HG02884 (cell line): ENCODE data around the gene ADSL.
"Not testable (repeated sequence)": the region's sequence is repeated elsewhere in the genome, so short reads cannot be mapped to it uniquely, and the experiment has no call there.

Source experiments
- ATAC-seq: cut with Tn5 transposase; IDR thresholded peaks from one replicate; pipeline ENCODE4 v1.9.1; 2021; ENCODE audit warnings: mild to moderate bottlenecking, moderate library complexity; ENCODE audit not compliant: unreplicated experiment

The ADSL gene

DNA sequence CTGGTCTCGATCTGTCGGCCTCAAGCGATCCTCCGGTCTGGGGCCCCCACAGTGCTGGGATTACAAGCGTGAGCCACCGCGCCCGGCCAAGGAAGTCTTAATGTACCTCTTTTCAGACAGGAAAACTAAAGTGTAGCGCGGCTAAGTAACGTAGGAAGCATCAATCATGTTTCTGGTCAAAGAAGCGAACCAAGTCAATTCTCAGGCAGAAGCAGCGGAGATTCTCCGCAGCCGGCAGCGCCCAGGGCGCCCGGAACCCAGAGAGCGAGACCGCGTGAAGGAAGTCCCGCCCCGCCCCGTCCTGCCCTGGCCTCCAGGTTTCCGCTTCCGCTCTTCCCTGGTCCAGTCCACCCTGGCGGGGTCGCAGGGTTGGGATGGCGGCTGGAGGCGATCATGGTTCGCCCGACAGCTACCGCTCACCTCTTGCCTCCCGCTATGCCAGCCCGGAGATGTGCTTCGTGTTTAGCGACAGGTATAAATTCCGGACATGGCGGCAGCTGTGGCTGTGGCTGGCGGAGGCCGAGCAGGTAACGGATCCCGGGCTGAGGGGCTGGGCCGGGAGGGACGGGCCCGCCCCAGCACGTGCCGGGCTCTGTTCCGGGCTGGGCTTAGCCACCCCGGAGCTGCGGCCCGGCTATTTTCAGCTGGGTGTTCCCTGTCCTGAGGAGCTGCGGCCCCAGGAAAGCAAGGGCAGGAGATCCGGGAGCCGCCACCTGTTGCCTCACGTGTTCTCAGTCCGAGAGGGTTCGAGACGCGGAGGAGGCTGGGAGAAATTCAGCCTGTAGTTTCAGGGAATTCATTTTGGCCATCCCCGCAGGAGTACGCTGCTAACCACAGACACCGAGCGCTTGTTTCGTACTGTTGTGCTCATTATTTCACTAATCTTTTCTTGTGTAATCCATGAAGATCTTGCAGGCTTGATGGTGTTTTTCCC is at the start of gene ADSL:
TSS of gene ADSL (plus strand) at position 316 of the 934 bp plus-strand sequence. CDS start at position 375, 59 bp downstream.
- ATAC-seq, result peak; percentile 65

DNA sequence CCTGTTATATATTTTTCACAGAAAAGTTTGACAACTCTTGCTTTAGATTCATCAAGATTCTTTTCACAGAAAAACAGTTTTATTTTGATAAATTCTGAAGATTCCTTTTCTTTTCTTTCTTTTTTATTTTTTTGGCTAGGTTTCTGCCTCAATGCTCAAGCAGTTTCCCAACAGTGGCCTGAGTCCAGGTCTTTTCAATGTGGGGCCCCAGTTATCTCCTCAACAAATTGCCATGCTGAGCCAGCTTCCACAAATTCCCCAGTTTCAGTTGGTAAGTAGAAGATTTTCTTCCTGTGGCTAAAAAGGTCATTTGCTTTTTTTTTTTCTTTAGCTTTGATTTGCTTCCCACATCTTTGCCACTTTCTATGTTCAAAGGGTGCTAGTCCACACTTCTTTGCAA is 46.0 kb upstream of the ADSL start:
- no peak for ATAC-seq

DNA sequence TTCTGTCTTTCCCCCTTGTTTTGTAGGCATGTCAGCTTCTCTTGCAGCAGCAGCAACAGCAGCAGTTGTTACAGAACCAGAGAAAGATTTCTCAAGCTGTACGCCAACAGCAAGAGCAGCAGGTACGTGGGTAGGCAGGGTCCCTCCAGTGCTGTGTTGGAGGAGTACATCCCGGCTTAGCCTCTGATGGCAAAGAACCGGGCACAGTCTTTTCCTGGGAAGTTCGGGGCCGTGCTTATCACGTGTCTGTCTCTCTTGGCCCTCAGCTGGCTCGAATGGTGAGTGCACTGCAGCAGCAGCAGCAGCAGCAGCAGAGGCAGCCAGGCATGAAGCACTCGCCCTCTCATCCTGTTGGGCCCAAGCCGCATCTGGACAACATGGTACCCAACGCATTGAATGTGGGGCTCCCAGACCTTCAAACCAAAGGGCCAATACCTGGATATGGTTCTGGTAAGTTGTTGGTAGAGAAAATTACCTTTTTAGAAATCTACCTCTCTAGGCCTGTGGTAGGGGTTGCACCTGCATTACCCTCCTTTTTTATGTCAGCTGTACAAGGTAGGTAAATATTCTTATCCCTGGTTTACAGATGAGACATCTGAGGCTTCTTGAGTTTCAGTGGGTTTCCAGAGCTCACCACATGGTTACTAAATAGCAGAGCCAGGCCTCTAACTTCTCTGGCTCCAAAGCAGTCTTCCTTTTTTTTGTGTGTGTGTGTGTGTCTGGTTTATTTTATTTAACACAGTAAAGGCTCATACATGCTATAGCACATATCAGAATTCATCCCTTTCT is 45.2 kb upstream of the ADSL start:
- peak; percentile 63 for ATAC-seq

DNA sequence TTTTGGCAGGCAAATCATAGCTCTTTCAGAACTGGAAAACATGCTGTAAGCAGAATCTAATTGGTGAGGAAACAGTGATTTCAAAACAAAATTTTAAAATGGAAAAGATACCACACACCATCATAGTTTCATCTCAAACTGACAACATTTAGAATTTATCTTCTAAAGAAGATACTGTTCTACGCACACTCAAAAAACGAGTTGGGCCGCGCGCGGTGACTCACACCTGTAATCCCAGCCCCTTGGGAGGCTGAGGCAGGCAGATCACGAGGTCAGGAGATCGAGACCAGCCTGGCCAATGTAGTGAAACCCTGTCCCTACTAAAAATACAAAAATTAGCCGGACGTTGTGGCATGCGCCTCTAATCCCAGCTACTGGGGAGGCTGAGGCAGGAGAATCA is 44.2 kb upstream of the ADSL start:
- ATAC-seq, result no peak

DNA sequence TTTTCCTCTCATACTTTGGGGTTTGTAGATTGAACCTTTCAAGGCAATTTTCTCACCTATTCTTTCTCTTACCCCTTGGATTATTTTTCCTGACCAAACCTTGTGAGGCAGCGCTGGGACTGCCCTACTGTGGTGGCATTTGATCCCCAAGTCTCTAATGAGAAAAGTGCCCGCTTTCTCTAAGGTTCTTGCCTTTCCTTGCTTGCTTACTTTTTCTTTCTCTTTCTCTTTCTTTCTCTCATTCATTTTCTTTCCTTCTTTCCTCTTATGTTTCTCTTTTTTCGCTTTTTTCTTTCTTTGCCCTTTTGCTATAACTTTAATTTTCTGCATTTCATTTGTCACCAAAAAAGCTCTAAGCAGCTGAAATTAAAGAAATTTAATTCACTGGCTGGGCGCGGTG is 40.7 kb upstream of the ADSL start:
- no peak for ATAC-seq

DNA sequence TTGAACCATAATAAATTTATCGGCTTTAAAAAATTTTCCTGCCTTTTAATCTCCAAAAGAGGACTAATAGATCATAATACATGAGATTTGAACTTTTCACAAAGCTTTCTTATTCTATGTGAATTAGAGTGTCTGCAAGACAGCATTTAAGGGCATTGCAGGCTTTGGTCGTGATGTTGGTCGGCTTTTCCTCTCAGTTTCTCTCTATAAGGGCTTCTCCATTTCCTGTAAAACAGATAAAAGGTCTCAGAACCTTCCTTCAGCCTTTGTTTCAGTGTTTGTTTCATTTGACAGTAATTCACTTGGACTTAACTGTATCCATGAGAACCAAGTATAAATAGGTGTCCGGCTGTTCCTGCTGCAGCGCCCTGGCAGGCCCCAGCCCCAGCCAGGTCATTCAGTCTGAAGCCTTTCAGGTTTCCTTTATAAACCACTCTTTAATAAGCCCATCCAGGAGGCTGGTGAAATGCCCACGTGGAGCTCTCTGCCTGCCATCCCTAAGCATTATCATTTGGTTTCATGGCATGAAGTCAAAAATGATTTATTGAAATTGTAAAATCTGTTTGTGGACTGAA is 37.2 kb upstream of the ADSL start:
- no peak for ATAC-seq

DNA sequence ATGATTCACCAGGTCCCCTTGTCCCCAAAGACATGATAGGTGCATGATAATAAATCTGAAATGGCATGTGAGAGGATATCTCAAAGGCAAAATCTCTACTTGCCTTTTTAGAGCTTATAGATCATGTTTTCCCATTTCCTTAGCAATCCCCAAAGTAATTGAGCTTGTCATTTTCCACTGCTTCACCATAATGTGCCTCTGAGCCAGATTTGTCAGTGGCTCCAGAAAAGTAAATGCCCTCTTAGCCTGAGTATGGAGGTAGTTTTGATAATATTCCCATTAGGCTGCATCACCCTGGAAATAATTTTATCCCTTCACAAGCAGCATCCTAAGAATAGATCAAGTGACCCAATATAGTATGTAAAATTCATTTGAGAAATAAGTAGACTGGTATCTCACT is 36.7 kb upstream of the ADSL start:
- no peak for ATAC-seq

DNA sequence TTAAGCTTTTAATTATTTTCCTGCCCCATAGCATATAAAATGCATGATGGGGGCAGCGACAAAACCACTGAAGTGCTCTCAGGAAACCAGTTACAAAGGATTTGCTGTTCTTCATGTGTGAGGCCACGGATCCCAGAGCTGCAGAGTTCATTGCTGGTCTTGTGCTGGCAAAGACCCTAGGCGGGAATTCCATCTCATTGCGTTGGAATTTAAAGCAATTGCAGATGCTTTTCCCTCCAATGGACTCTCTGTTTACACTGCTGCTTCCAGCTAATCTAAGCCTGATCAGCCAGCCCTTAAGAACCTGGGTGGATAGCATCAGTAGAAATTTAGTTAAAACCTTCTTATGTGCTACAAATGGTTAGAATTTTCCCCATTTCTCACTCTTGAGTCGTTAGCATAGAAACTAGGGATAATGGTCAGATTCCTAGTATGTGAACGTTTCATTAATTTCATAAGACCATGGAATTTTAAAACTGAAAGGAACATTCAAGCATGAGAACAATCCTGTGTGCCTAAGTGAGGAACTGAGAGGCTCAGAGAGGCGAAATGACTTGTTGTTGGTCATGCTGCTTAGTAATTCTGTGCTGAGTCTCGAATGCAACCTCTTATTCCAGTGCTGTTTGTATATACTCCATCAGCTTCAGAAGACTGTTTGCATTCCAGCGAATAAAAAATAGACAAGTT is 36.1 kb upstream of the ADSL start:
- no peak for ATAC-seq

DNA sequence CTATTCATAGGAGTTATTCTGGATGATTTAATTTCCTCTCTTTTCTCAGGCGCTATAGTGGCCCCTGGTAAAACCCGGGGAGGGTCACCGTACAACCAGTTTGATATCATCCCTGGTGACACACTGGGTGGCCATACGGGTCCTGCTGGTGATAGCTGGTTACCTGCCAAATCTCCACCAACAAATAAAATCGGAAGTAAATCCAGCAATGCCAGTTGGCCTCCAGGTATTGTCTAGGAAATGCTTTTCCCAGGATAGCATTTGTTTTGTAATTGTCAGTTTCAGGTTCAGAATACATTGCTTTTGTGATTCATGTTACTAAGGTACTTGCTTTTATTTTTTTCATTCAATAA is 35.6 kb upstream of the ADSL start:
- no peak for ATAC-seq

DNA sequence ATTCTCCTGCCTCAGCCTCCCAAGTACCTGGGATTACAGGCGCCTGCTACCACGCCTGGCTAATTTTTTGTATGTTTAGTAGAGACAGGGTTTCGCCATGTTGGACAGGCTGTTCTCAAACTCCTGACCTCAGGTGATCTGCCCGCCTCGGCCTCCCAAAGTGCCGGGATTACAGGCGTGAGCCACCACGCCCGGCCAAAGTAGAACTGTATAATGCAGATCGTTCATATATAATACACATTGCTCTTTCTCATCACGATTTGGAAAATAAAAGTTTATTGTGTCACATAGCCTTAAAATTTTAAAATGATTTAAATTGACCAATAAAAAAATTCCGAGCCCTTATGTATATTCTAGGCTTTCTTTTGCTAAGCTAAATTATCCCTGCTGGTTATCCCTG is 34.7 kb upstream of the ADSL start:
- not testable (repeated sequence) for ATAC-seq

DNA sequence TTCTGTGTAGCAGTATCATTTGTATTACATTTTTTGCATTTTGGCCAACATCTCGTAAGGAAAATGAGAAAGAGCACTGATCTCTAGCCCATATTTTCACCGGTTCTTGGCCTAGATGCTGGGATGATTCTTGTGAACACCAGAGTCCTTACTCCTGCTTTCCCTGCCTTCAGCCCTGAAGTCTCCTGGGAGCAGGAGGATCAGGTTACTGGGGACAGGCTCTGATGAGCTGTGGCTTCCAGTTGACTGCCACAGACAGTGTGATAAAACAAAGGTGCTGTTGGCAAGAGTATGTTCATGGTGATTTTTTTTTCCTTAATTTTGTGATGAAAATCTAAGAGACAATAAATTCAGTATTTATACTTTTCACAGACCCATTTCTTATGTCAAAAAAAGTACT is 34.2 kb upstream of the ADSL start:
- ATAC-seq, result no peak

DNA sequence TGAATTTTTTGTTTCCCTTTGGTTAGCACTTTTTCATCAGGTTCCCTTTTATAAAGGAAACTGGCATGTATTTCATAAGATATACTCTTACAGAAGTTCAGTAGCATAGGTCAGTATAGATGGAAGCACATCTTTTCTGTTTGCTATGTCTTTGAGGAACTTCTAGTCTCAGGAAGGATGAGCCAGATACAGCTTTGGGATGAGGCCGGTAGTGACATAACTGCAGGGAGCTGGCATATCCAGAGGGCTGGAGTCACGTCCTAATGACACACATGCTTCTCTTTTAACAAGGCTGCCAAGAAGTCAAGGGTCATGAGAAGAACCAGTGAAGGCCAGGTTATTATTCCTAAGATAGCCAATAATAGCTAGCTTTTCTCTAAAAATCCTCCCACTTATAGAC is 33.3 kb upstream of the ADSL start:
- no peak for ATAC-seq

DNA sequence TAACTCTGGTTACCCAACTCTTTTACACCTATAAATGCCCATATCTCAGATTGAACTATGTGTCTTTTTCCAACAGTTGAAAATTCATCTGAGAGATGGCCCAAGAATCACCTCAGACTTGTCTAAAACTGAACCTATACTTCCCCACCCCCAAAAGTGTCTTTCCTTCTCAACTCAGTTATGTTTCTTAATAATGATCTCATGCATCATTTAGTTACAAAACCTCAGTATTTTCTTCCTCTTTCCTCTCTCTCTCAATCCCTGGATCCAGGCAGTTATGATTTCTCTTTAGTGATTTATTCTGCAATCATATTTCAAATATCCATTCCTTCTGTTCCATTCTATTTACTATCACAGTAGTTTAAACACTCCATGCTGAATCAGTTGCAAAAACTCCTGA is 32.3 kb upstream of the ADSL start:
- no peak for ATAC-seq

DNA sequence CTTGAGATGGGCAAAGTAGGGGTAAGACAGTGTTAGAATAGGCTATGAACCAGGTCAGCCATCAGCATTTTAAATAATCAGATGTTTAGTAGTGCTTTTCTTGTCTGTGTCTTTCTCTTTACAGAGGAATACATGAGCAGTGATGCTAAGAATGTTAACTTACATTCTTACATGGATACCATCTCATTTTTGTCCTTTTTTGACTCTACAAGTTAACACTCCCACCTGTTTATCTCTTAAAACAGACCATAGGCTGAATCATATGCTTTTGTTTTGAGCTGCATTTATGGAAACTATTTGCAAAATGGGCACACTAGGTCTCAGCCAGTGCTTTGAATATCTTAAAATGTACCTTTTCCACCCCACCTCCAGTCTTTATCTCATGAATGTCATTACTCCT is 25.6 kb upstream of the ADSL start:
- no peak for ATAC-seq

DNA sequence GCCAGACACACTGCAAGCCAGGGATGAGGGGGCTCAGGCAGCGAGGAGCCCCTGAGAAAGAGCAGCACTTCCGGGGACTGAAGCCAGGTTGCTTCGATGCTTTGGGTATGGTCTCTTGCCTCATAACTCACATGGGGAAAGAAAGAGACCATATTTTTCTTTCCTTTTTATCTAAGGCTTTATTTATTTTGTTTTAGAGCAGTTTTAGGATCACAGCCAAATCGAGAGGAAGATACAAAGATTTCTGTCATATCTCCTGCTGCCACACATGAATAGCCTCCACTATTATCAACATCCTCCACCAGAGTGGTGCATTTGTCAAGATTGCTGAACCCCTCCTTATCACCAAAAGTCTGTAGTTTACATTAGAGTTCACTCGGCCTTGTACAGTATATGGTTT is 24.3 kb upstream of the ADSL start:
- ATAC-seq, result no peak

DNA sequence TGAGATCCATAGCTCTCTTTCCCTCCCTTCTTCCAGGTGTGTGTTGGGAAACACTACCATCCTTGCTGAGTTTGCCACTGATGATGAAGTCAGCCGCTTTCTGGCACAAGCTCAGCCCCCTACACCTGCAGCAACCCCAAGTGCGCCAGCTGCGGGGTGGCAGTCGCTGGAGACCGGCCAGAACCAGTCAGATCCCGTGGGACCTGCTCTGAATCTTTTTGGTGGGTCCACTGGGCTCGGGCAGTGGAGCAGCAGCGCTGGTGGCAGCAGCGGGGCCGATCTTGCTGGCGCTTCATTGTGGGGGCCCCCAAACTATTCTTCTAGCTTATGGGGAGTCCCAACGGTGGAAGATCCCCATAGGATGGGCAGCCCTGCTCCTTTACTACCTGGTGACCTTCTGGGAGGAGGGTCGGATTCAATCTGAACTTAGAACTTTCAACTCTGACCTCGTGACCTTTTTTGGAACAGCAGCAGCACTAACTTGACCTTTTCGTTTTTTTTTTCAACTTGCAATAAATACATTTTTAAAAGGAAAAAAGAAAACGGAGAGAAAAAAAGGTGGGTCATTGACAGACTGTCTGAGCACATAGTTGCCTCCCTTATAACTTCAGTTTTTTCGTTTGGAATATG is 23.4 kb upstream of the ADSL start:
- ATAC-seq, result no peak

DNA sequence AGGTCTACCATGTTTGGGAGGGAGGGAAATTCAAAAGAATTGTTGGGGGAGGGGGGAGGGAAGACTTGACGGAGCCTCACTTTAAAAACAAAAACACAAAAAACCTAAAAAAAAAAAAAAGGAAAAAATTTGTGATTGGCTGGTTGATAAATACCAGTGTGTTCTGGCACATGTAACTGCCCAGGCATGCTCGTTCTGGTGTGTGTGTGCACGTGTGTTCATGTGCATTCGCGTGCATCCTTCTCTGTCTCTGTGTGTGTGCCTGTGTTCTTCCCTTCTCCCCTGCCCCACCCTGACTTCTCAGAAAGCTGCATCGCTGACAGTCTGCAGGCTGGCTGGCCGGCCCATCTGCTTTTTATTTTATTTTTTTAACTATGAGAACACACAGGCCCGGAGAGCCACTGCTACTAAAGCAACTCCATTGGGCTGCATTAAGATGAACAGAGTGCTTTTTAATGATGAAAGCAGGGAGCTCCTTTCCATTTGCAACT is 22.6 kb upstream of the ADSL start:
- ATAC-seq, result no peak

DNA sequence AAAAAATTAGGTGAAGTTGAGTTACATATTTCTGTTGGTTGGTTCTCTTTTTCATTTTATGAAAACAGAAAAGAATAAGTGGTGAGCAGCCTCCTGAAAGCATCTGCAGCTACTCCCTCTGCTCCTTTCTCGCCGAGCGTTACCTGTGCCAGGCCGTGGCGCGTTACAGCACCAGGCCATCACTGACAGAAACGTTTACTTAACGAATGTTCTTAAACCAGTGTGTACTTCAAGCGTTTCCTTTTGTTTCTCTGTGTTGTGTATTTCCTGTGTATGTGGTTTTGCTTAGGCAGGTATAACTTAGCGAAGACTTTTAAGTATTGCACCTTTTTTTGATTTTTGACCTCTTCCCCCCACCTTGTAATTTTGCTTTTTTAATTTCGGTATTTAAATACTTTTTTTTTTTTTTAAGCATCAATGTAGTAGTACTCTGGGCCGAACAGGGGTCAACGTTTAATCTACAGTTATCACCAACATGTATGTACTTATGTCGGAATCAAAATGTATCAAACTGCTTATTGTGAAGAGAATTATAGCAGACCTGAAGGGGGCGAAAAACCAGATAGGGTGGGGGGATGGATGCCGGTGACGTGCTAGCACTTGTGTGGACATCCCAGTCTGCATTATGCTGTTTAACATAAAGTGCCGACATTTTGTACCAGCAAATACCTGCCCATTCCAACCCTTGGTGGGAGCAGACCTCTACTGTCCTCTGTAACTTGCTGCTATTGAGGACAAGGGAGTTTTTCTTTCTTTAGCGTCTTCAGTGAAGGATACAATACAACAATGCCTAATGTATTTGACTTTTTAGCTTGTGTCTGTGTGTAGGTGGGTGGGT is 21.6 kb upstream of the ADSL start:
- ATAC-seq, result no peak

DNA sequence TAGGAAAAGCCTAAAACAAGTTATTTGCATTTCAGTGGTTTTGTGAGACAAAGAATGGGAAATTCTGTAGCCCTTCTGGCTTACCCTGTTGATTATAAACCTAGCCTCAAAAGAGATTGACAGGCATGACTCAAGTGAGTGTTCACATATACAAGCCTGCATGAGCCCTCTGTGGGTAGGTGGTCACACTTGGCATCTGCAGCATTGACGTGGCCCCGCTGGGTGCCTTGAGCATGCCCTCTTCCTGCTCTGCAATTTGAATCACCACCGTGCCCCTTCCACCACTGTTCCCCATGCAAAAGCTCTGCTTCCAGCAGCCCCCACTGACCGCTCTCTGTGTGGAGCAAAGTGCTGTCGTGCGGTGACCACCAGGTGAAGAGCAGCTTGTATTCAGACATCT is 21.0 kb upstream of the ADSL start:
- no peak for ATAC-seq
